Left forelimb (tissue), 1 donor: ENCODE results near the gene C6orf47.
A peak's percentile ranks its signal among the peaks of the same experiment; 100 is the strongest.

ENCODE experiments used
- DNase-seq: peaks from one replicate; pipeline ENCODE4 v3.0.0-alpha.2; 2018; ENCODE audit warnings: low spot score

C6orf47 gene

GRCh38 chr6:31636698-31637596 is 23.6 kb downstream of the C6orf47 start:
- DNase-seq: no peak

GRCh38 chr6:31634969-31635575 is 25.5 kb downstream of the C6orf47 start:
- no peak for DNase-seq

DNA sequence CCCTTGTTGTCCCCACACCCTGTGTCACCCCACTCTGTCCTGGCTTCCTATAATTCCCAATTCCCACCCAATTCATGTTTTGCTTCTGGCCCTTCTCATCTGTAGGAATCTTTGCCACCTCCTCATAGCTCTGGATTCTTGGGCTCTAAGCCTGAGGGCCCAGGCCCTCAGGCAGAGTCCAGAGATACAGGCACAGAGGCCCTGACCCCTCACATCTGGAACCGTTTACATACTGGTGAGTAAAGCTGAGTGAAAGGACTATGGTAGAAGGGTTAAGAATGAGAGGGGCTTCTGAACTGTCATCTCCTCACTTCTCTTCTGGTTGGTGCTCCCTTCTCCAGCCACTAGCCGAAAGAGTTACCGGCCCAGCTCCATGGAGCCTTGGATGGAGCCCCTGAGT is 26.4 kb downstream of the C6orf47 start:
- DNase-seq: no peak

GRCh38 chr6:31633447-31633846 is 27.1 kb downstream of the C6orf47 start:
- DNase-seq: no peak

DNA sequence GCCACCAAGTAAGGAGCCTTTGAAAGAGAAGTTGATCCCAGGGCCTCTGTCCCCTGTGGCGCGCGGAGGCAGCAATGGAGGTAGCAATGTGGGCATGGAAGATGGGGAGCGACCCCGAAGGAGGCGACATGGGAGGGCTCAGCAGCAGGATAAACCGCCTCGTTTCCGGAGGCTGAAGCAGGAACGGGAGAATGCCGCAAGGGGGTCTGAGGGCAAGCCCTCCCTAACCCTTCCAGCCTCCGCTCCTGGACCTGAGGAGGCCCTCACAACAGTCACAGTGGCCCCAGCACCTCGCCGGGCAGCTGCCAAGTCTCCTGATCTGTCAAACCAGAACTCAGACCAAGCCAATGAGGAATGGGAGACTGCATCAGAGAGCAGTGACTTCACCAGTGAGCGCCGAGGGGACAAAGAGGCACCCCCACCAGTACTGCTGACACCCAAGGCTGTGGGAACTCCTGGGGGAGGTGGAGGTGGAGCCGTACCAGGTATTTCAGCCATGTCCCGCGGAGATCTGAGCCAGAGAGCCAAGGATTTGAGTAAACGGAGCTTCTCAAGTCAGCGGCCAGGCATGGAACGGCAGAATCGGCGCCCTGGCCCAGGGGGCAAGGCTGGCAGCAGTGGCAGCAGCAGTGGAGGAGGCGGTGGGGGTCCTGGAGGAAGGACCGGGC is 28.2 kb downstream of the C6orf47 start:
- DNase-seq: no peak

- no peak for DNase-seq
Observed at GRCh38 chr6:31631681-31632278, 28.8 kb downstream of the C6orf47 start.

- no peak for DNase-seq
Observed at GRCh38 chr6:31631209-31631608, 29.4 kb downstream of the C6orf47 start.

DNA sequence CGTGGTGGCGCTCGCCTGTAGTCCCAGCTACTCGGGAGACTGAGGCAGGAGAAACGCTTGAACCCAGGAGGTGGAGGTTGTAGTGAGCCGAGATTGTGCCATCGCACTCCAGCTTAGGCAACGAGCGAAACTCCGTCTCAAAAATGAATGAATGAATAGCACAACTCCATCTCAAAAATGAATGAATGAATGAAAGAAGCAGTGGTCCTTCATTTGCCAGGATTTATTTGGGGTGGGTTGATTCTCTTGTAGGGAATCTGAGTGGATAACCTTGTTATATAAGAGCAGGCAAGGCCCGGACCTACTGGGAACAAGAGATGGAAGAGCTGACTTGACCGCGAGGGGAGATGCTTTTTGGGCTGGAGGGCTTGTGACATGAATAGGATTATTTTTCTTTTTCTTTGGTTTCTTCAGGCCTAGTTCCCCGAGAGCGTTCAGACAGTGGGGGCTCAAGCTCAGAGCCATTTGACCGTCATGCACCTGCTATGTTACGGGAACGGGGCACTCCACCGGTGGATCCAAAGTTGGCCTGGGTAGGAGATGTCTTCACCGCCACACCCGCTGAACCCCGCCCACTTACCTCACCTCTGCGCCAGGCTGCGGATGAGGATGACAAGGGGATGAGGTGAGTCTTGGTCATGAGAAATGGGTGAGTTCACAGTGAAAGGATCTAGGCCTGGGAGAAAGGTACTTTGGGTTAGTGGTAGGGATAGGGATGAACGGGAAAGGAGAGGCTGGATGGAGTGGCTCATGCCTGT is 30.2 kb downstream of the C6orf47 start:
- DNase-seq: no peak

DNA sequence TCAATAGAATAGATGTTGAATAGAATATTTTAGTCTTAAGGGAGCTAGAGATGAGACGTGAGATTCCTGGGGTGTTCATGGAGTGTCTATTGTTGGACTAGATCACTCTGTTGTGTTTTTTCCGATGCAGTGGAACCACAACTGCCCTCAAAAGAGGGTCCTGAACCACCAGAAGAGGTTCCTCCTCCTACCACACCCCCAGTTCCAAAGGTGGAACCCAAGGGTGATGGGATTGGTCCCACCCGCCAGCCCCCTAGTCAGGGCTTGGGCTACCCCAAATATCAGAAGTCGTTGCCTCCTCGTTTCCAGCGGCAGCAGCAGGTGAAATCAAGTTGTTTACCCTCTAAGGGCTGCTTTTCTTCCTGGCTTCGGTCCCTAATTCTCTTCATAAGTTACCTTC is 31.6 kb downstream of the C6orf47 start:
- no peak for DNase-seq

DNA sequence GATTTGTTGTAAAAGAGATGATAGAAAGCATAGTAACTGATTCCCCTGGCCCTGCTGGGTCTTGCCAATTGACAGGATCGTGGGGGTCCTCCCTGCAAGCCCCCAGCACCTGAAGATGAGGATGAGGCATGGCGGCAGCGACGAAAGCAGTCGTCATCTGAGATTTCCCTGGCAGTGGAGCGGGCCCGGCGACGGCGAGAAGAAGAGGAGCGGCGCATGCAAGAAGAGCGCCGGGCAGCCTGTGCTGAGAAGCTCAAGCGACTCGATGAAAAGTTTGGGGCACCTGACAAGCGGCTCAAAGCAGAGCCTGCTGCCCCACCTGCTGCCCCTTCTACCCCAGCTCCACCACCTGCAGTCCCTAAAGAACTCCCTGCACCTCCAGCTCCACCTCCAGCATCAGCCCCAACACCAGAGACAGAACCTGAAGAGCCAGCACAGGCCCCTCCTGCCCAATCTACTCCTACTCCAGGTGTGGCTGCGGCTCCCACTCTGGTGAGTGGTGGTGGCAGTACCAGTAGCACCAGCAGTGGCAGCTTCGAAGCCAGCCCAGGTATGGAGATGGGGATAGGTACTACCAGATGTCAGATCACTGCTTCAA is 32.8 kb downstream of the C6orf47 start:
- no peak for DNase-seq

DNA sequence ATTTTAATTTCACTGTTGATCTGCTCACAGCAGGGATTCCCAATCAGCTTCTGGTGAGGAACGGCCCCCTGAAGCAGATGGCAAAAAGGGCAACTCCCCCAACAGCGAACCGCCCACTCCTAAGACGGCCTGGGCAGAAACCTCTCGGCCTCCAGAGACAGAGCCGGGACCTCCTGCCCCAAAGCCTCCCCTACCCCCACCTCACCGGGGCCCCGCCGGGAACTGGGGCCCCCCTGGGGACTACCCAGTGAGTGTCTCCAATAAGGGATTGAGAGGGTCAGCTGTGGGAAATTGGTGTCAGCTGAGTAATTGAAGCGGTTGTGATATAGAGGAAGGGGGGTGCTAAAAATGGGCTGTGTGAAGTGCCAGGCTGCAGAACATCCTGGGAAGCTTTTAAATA is 33.6 kb downstream of the C6orf47 start:
- no peak for DNase-seq

DNA sequence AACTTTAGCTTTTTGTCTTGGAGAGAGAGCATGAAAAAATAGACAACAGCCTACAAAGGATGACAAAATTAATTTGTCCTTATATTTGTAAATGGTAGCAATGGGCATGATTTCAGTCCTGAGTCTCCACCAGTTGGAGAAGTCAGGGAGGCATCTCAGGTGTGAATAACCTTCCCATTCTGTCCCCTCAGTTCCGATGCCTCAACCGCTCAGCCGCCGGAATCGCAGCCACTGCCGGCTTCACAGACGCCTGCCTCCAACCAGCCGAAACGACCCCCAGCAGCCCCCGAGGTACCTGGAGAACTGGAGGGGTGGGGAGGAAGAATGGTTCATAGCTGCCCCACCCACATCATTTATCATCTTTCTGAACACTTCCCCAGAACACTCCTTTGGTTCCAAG is 36.5 kb downstream of the C6orf47 start:
- DNase-seq: no peak

- DNase-seq: no peak
Observed at GRCh38 chr6:31622684-31623091, 37.9 kb downstream of the C6orf47 start.

DNA sequence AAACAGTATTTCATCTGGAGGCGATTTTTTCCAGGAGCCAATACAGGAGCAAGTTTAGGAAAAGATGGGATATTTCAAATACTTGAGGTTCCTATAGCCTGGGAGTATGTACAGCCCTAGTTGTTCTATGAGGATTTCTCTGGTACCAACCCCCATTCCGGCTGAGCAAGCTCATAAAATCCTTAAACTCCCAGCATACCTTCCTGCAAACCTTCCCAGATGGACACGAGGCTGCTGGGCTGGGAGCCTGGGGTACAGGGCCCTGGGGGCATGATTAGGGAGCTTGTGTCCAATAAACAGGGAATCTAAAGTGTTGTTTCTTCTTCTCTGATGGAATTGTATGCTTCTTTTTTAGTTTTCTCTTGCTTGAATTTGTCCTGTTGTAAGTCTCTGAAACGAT is 38.6 kb downstream of the C6orf47 start:
- no peak for DNase-seq

DNA sequence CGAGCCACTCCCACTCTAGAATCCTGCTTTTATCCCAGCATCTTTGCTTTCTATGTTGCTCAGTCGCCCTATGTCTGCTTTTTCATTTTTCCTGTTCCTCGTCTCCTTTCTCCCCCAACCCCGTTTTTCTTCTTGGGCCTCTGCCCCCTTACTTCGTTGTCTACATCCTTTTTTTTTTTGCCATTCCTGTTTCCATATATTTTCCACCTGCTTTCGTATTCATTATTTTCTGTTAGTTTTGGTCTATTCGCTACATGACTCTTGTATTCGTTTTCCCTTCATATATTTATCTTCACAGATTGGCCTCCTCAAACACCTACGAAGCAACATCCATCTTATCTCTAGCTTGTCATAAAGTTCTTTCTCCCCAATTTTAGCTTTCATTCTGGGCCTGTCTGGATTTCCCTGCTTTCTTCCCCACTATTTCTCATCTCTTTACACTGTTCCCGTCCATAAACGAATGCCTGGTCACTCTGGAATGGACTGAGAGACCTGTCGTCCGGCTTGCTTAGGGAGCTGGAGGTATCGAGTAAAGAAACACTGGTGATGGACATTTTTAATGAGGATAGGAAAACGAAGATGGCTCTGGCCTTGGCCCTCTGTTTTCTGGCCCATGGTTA is 39.1 kb downstream of the C6orf47 start:
- no peak for DNase-seq

DNA sequence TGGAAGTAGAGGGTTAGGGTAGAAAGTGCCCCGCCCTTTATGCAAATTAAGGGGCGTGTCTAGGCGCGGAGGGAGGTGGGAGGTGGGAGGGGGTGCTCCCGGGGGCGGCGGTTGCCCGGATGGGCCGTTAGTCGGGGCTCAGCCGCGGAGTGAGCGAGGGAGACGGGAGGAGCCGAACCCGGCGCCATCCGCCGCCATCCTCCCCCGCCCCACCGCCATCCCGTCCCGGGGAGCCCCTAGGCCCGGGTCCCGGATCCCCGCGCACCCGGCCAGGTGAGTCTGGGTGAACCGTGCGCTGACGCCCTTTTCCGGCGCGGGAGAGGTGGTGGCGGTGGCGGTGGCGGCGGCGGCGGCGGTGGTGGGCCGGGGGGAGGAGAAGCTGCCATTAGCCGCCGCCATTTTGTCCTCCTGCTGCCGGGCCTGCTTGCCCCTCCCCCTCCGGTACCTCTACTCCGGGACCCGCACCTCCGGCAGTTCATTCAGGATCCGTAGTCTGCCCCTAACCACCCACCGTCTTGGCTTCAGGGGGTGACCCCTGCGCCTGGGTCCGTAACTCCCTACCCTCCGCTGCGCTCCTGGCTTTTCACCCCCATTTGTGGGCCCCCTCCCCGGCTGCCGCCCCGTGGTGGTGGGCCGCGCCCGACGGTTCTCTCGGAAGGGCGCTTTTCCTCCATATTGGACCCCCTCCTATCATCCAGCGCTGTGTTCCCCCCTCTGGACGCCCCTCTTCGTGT is 39.8 kb downstream of the C6orf47 start, which contains the start of gene PRRC2A:
TSS of gene PRRC2A (plus strand) at position 130 of the 734 bp plus-strand sequence. CDS start 2,075 bp downstream, outside the sequence.
- peak; percentile 96 for DNase-seq

DNA sequence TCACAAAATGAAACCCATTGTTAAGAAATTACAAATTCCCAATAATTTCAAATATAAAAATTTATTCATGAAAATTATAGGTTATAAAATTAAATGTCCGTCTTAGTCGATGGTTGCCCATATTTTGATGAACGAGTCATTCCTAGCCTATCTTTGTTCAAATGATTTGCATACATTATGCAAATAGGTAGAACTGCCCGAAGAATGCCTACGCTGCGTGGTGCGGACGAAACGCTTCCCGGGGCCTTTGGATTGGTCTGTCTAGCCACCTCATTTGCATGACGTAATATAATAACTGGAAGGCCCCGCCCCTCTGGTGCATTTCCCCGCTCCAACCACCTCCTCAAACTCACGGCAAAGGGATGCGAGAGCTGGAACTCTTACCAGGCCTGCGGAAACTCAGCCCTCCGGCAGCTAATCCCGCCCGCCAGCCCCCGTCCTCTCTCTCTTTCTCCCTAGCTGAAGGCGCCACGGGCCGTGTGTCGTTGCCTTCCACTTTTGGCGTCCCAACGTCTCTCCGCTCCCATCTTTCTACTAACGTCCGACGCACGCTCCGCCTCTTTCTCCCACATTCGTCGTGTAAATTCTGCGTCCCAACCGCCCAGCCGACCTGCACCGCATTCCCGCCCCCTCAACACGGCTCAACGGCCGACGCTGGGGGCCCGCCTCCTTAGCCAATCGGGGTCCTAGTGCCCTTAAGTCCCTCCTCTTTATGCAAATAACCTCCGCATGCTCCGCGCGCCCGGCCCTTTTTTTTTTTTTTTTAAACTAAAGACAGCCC is 40.6 kb downstream of the C6orf47 start:
- peak; percentile 98 for DNase-seq

- no peak for DNase-seq
Observed at GRCh38 chr6:31617010-31617409, 43.6 kb downstream of the C6orf47 start.

- no peak for DNase-seq
Observed at GRCh38 chr6:31615748-31616147, 44.8 kb downstream of the C6orf47 start.
